HG03565 (cell line): Measurements from ENCODE around the gene HPS4.
"Not testable (repeated sequence)": the region's sequence is repeated elsewhere in the genome, so short reads cannot be mapped to it uniquely, and the experiment has no call there.

ENCODE experiments used
- ATAC-seq: cut with Tn5 transposase; IDR thresholded peaks from one replicate; pipeline ENCODE4 v1.9.1; 2021; ENCODE audit warnings: mild to moderate bottlenecking, moderate library complexity; ENCODE audit not compliant: unreplicated experiment

Gene HPS4

DNA sequence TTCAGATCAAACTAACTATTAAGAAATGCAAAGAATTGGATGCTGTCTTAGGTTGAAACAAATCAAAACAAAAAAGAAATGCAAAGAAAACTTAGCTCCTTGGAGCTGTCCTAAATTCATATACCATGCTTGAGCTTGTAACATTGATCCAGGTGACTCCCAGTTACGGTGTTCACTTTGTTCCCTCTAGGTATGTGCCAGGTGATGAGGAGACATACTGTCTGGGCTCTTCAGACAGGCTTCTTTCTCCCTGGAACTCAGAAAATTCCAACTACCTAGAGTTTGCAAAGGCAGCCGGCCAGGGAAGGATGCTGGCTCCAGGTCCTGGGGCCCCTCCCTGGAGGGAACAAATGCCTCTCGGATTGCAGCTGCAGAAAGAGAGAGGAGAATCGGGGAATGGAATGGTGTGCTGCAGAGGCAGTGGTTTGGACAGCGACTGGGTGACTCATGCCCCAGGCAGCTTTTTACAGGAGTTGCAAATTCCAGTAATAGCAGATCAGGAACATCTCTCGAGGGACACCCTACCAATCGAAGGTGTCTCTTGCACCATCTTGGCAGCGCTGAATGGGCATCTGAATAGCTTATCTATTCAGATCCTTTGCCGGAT lies 66.8 kb downstream of the HPS4 start:
- no peak for ATAC-seq

DNA sequence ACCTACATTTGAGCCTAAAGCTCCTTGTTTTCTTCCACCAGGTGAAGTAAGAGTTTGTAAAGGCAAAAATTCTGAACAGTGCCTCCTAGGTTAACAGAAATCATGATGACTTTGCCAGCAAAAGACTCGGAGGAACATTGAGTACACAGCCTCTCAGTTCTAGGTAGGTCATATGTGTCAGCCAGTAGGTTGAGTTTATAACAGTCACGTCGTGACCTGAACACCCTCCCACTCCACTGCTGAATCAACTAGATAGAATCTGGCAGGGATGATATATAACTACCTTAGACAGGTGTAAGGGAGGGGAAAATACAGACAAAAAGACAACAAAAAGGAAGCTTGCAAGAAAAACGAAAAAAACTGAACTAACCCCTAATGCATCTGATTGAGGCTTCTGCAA lies 67.3 kb downstream of the HPS4 start:
- no peak for ATAC-seq

DNA sequence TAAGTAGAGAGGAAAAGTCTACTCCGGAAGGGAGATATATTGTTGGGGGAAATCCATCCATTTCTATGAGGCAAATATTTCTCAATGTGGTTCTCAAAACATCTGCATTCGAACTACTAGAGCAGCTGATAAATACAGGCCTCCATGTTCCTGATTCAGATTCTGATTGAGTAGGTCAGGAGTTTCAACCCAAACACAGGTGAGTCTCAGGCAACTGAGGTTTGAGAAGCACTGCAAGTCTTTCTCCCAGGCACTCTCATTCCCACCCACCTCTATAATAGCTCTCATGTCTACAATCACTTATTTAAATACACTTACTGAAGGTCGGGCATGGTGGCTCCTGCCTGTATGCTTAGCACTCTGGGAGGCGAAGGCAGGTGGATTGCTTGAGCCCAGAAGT lies 69.2 kb downstream of the HPS4 start:
- ATAC-seq, result no peak

DNA sequence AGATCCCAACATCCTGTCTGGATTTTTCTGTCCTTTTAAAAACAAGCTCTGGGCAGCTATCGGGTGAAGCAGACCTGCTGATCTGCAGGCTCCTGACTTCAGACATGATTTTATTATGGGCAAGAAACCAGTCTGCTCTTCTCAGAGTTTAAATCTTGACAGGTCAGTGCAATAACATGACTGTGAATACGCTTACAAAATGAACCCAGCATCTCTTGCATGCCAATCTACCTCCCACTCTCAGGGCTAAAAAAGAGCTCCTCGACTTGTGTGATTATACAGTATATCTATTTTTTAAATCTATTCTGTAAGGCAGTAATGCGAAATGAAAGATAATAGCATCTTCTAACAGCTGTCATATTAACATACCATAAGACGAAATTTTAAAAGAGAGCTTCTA lies 73.2 kb downstream of the HPS4 start:
- no peak for ATAC-seq

DNA sequence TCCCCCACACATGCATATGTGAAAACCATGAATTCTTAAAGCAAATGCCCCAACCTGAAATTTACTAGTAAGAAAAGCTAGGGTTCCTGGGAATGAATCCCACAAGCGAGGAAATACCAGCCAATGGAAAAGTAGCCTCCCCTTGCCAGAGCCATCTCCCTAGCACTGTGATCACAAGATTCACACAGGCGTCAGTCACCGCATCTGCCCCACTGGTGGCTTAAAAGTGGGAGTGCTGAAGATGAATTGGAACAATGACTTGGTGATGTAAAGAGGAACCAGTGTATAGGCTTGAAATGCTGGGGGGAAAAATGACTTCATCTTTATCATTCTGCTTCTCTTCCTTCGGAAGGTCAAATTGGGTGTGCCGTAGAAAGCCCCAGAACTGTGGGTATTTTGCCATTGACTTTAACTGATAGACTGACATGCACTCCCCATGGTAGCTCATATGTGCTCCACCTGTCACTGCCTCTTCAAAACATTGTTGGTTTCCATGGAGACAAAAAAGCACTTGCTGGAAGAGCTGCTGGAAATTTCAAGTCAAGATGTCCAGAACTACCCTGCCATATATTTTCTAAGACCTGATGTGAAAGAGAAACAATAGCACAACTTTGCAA lies 73.8 kb downstream of the HPS4 start:
- ATAC-seq, result no peak

DNA sequence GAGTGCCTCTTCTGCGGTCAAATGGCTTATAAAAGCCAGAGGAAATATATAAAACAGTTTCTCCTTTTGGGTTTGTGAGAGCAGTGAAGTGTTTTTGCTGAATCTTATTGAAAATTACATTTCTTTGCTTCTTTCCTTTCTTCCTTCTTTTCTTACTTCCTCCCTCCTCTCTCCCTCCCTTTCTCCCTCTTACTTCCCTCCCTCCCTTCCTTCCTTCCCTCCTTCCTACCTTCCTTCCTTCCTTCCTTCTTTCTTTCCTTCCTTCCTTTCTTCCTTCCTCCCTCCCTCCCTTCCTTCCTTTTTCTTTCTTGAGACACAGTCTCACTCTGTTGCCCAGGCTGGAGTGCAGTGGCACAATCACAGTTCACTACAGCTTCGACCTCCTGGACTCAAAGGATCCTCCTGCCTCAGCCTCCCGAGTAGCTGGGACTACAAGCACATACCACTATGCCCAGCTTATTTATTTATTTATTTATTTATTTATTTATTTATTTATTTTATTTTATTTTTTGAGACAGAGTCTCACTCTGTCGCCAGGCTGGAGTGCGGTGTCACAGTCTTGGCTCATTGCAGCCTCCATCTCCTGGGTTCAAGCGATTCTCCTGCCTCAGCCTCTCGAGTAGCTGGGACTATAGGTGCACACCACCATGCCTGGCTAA lies 74.9 kb downstream of the HPS4 start:
- not testable (repeated sequence) for ATAC-seq

DNA sequence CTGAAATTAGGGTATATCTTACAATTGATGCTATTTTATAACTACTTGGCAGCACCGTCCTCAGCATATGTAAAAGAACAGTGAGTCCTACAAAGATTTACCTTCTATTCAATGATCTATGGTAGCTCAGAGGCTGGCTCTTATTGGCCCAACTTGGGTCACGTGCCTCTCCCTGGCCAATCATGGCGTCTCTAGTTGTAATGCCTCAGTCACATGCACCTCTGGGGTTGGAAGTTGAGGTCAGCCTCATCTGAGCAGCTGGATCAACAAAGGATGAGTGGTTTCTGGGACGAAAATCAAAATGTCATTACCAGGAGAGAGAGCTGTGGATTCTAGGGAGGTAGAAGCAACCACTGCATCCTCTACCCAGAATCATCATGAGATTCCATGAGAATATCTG lies 77.5 kb downstream of the HPS4 start:
- no peak for ATAC-seq

DNA sequence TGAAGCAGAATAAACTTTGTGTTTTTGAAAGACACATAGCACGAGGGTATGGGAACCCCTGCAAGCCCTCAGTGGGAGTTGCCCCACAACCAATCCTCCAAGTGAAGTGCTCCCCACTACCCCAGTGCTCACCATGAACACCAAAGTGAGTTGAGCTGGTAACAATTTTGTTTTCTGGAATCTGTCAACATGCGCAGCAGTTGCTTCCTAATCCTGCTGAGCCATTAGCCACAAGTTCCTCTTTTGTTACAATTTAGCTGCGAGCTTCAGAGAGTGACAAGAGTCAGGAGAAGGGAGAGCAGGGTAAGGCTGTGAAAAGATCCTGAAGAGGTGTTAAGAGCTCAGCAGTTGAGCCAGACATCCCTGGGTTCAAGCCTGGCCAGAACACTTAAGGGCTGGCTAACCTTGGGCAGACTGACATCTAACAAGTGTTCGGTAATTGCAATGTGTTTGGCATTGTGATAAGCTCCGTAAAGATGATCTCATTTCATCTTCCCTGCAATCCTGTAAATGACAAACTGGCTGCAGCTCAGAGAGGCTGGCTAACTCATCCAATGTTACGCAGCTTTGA lies 78.6 kb downstream of the HPS4 start:
- ATAC-seq, result no peak

DNA sequence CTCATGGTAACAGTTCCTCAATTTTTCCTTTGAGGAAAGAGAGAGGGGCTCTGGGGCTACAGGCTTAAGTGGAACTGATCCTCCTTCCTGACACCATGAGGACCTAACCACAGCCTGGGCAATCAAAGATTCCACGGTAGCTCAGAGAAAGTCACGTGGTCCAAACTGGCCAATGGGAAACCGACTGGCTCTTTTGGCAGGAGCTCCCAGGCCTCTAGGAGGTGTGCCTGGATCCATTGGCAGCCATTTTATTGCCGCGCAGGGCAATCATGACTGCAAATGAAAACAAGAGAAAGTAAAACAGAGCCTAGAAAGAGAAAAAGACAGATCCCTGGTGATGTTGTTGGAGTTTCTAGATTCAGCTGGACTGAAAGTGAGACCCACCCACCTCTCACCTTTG lies 81.9 kb downstream of the HPS4 start:
- no peak for ATAC-seq
